NCI-H187 treated with DMSO at 0.1 percent for 48 hours (cell line): ENCODE data around the gene KRTAP5-9.
"Not testable (repeated sequence)": the region's sequence is repeated elsewhere in the genome, so short reads cannot be mapped to it uniquely, and the experiment has no call there.

ENCODE experiments used
- DNase-seq: peaks from one replicate; lab custom pipeline; 2025; lab: John Stamatoyannopoulos, UW

The KRTAP5-9 gene

GRCh38 chr11:71563406-71563805 lies 15.2 kb downstream of the KRTAP5-9 start:
- no peak for DNase-seq

GRCh38 chr11:71564430-71564829 lies 16.2 kb downstream of the KRTAP5-9 start:
- DNase-seq: no peak

- DNase-seq: no peak
Measured at GRCh38 chr11:71565263-71565662, 17.0 kb downstream of the KRTAP5-9 start, which contains the start of gene KRTAP5-10. TSS of gene KRTAP5-10 (plus strand) at chr11:71565563. CDS start at chr11:71565588, 25 bp downstream.

GRCh38 chr11:71566081-71566620 lies 17.9 kb downstream of the KRTAP5-9 start:
- no peak for DNase-seq

GRCh38 chr11:71566626-71567599 lies 18.7 kb downstream of the KRTAP5-9 start:
- DNase-seq: not testable (repeated sequence)

GRCh38 chr11:71567633-71568032 lies 19.4 kb downstream of the KRTAP5-9 start:
- DNase-seq: not testable (repeated sequence)

- DNase-seq: no peak
Measured at GRCh38 chr11:71568704-71569349, 20.6 kb downstream of the KRTAP5-9 start.

GRCh38 chr11:71571101-71571850 lies 23.1 kb downstream of the KRTAP5-9 start:
- not testable (repeated sequence) for DNase-seq

- no peak for DNase-seq
Measured at GRCh38 chr11:71572811-71573210, 24.6 kb downstream of the KRTAP5-9 start.

- no peak for DNase-seq
Measured at GRCh38 chr11:71574418-71574817, 26.2 kb downstream of the KRTAP5-9 start.

GRCh38 chr11:71575723-71576424 lies 27.7 kb downstream of the KRTAP5-9 start:
- no peak for DNase-seq

- not testable (repeated sequence) for DNase-seq
Measured at GRCh38 chr11:71576688-71577465, 28.7 kb downstream of the KRTAP5-9 start.

- DNase-seq: no peak
Measured at GRCh38 chr11:71577469-71578004, 29.3 kb downstream of the KRTAP5-9 start.

GRCh38 chr11:71579513-71579912 lies 31.3 kb downstream of the KRTAP5-9 start:
- not testable (repeated sequence) for DNase-seq

GRCh38 chr11:71580057-71581003 lies 32.1 kb downstream of the KRTAP5-9 start:
- peak; percentile 22 for DNase-seq

GRCh38 chr11:71581826-71582225 lies 33.6 kb downstream of the KRTAP5-9 start:
- DNase-seq: no peak

- DNase-seq: no peak
Measured at GRCh38 chr11:71582309-71582895, 34.2 kb downstream of the KRTAP5-9 start, which contains the start of gene KRTAP5-11. TSS of gene KRTAP5-11 (minus strand) at chr11:71582875. CDS start at chr11:71582837, 38 bp downstream.

GRCh38 chr11:71582969-71583368 lies 34.7 kb downstream of the KRTAP5-9 start:
- not testable (repeated sequence) for DNase-seq
